ENCODE measurements around the gene ARL2. TPM values are rescaled to one million over a fixed set of nuclear protein-coding genes. Genes with fewer than 3 reads are reported as not detected.

ARL2 gene
- total RNA-seq, 1 donor from 2014 or later, result 66.4 TPM

- peak; percentile 92 for DNase-seq (ENCODE audit: low spot score)
- H3K4me1 Mint-ChIP-seq (ENCODE audit: unreplicated experiment), result peaks cover 8% of the 10 kb centered on the region
- H3K36me3 Mint-ChIP-seq (ENCODE audit: low read depth, unreplicated experiment), result no peaks in the 10 kb centered on the region
- peak within 1 kb of the TSS; percentile 88 for H3K4me3 Mint-ChIP-seq (ENCODE audit: unreplicated experiment)
- peaks cover 2% of the 10 kb centered on the region for H3K27me3 Mint-ChIP-seq (ENCODE audit: unreplicated experiment)
- TF ChIP-seq, protein P1, sequence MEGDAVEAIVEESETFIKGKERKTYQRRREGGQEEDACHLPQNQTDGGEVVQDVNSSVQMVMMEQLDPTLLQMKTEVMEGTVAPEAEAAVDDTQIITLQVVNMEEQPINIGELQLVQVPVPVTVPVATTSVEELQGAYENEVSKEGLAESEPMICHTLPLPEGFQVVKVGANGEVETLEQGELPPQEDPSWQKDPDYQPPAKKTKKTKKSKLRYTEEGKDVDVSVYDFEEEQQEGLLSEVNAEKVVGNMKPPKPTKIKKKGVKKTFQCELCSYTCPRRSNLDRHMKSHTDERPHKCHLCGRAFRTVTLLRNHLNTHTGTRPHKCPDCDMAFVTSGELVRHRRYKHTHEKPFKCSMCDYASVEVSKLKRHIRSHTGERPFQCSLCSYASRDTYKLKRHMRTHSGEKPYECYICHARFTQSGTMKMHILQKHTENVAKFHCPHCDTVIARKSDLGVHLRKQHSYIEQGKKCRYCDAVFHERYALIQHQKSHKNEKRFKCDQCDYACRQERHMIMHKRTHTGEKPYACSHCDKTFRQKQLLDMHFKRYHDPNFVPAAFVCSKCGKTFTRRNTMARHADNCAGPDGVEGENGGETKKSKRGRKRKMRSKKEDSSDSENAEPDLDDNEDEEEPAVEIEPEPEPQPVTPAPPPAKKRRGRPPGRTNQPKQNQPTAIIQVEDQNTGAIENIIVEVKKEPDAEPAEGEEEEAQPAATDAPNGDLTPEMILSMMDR (IDR thresholded peaks at IDR 0.05; ENCODE audit: unreplicated experiment), result peak; percentile 89
- H3K27ac Mint-ChIP-seq (ENCODE audit: unreplicated experiment), result peak within 1 kb of the TSS; percentile 6
- H3K9me3 Mint-ChIP-seq (ENCODE audit: unreplicated experiment), result no peaks in the 10 kb centered on the region
Measured at GRCh38 chr11:65027213-65028067, 13.5 kb downstream of the ARL2 start, which contains the start of gene SNX15. SNX15 (plus strand) TSS chr11:65027439; CDS start chr11:65027538, 99 bp downstream.

DNA sequence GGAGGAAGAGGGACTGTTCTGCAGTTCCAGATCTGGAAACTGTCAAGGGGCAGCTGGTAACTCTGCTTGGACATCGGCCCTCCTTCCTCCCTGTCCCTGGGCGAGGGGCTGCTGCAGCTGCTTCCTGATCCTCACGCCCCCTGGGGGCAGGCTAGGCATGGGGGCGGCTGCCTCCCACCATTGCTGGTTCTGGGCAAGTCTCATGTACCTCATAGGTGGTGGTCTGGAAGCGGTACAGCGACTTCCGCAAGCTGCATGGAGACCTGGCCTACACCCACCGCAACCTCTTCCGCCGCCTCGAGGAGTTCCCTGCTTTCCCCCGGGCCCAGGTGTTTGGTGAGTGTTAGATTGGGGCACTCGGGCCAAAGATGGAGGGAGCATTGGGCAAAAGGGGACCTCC is 18.3 kb downstream of the ARL2 start:
- peaks cover 4% of the 10 kb centered on the region for H3K36me3 Mint-ChIP-seq (ENCODE audit: low read depth, unreplicated experiment)
- TF ChIP-seq, protein P1 (IDR thresholded peaks at IDR 0.05; ENCODE audit: unreplicated experiment), result no peak
- no peaks in the 10 kb centered on the region for H3K9me3 Mint-ChIP-seq (ENCODE audit: unreplicated experiment)
- no peak overlapping the region for H3K4me3 Mint-ChIP-seq (ENCODE audit: unreplicated experiment)
- H3K4me1 Mint-ChIP-seq (ENCODE audit: unreplicated experiment), result peaks cover 4% of the 10 kb centered on the region
- H3K27me3 Mint-ChIP-seq (ENCODE audit: unreplicated experiment), result peaks cover 2% of the 10 kb centered on the region
- H3K27ac Mint-ChIP-seq (ENCODE audit: unreplicated experiment), result no peak overlapping the region
- no peak for DNase-seq (ENCODE audit: low spot score)

GRCh38 chr11:65034423-65034822 is 20.5 kb downstream of the ARL2 start:
- DNase-seq (ENCODE audit: low spot score), result no peak
- no peaks in the 10 kb centered on the region for H3K9me3 Mint-ChIP-seq (ENCODE audit: unreplicated experiment)
- no peak overlapping the region for H3K4me3 Mint-ChIP-seq (ENCODE audit: unreplicated experiment)
- TF ChIP-seq, protein P1 (IDR thresholded peaks at IDR 0.05; ENCODE audit: unreplicated experiment), result no peak
- H3K4me1 Mint-ChIP-seq (ENCODE audit: unreplicated experiment), result no peaks in the 10 kb centered on the region
- peaks cover 4% of the 10 kb centered on the region for H3K27me3 Mint-ChIP-seq (ENCODE audit: unreplicated experiment)
- H3K27ac Mint-ChIP-seq (ENCODE audit: unreplicated experiment), result no peak overlapping the region
- peaks cover 4% of the 10 kb centered on the region for H3K36me3 Mint-ChIP-seq (ENCODE audit: low read depth, unreplicated experiment)

GRCh38 chr11:65035579-65035978 is 21.6 kb downstream of the ARL2 start:
- no peaks in the 10 kb centered on the region for H3K9me3 Mint-ChIP-seq (ENCODE audit: unreplicated experiment)
- H3K27ac Mint-ChIP-seq (ENCODE audit: unreplicated experiment), result no peak overlapping the region
- H3K4me3 Mint-ChIP-seq (ENCODE audit: unreplicated experiment), result no peak overlapping the region
- peaks cover 2% of the 10 kb centered on the region for H3K4me1 Mint-ChIP-seq (ENCODE audit: unreplicated experiment)
- peaks cover 4% of the 10 kb centered on the region for H3K36me3 Mint-ChIP-seq (ENCODE audit: low read depth, unreplicated experiment)
- no peak for DNase-seq (ENCODE audit: low spot score)
- TF ChIP-seq, protein P1 (IDR thresholded peaks at IDR 0.05; ENCODE audit: unreplicated experiment), result no peak
- H3K27me3 Mint-ChIP-seq (ENCODE audit: unreplicated experiment), result peaks cover 7% of the 10 kb centered on the region

- no peak overlapping the region for H3K27ac Mint-ChIP-seq (ENCODE audit: unreplicated experiment)
- DNase-seq (ENCODE audit: low spot score), result no peak
- H3K27me3 Mint-ChIP-seq (ENCODE audit: unreplicated experiment), result peaks cover 5% of the 10 kb centered on the region
- peaks cover 5% of the 10 kb centered on the region for H3K4me1 Mint-ChIP-seq (ENCODE audit: unreplicated experiment)
- H3K9me3 Mint-ChIP-seq (ENCODE audit: unreplicated experiment), result no peaks in the 10 kb centered on the region
- H3K36me3 Mint-ChIP-seq (ENCODE audit: low read depth, unreplicated experiment), result peaks cover 4% of the 10 kb centered on the region
- H3K4me3 Mint-ChIP-seq (ENCODE audit: unreplicated experiment), result no peak overlapping the region
- TF ChIP-seq, protein P1 (IDR thresholded peaks at IDR 0.05; ENCODE audit: unreplicated experiment), result no peak
Measured at GRCh38 chr11:65036931-65037330, 23.0 kb downstream of the ARL2 start.
